Peyer's patch (tissue), 4 donors: ENCODE results near the gene AFDN. TPM values are rescaled to one million over a fixed set of nuclear protein-coding genes. Genes with fewer than 3 reads are reported as not detected.

Experiments used
- DNase-seq, 3 donors: peaks; one replicate each; pipeline ENCODE4 v3.0.0-alpha.2; 2017 to 2019
- H3K27ac ChIP-seq, 4 donors: fragments of 200-600 bp; sonication (generic); one replicate each; pipeline ENCODE4 v1.5.1; 2016 to 2019
- H3K27me3 ChIP-seq, 2 donors: fragments of 200-600 bp; sonication (generic); one replicate each; pipeline ENCODE4 v1.5.1; 2019
- H3K36me3 ChIP-seq, 3 donors: fragments of 200-600 bp; sonication (generic); one replicate each; pipeline ENCODE4 v1.5.1; 2016 to 2019
- H3K4me1 ChIP-seq, 4 donors: fragments of 200-600 bp; sonication (generic); one replicate each; pipeline ENCODE4 v1.5.1; 2016 to 2019
- H3K4me3 ChIP-seq, 4 donors: fragments of 200-600 bp; sonication (generic); 1 replicate in 3 of 4; 2 replicates in 1 of 4; pipeline ENCODE4 v1.5.1; 2016 to 2019; ENCODE audit warnings: mild to moderate bottlenecking in 1 of 4
- H3K9me3 ChIP-seq, 4 donors: fragments of 200-600 bp; sonication (generic); one replicate each; pipeline ENCODE4 v1.5.1; 2016 to 2019; ENCODE audit warnings: mild to moderate bottlenecking in 1 of 4
- CTCF ChIP-seq, 6 experiments: fragments of 450-650 bp in 4 of 6; fragments of 200-600 bp in 2 of 6; sonication (generic) in 1 of 6; IDR thresholded peaks; one replicate each; pipeline ENCODE4 v1.5.1; 2017 to 2019; ENCODE audit warnings: antibody characterized with exemption in 6 of 6, mild to moderate bottlenecking in 3 of 6, moderate library complexity in 1 of 6
- POLR2A ChIP-seq, 2 donors: fragments of 450-650 bp; IDR thresholded peaks; one replicate each; pipeline ENCODE4 v1.5.1; 2017; ENCODE audit warnings: antibody characterized with exemption in 2 of 2, mild to moderate bottlenecking in 2 of 2, moderate library complexity in 2 of 2
- total RNA-seq, 4 donors: library from RNA; depleted of rRNA; stranded (reverse); fragments of >200 nt; gene quantifications; one replicate each; pipeline ENCODE4 v1.1.0, GENCODE V29; 2016

Gene AFDN
- total RNA-seq, 4 donors from 2014 or later: 265 to 326 (median 313) TPM

DNA sequence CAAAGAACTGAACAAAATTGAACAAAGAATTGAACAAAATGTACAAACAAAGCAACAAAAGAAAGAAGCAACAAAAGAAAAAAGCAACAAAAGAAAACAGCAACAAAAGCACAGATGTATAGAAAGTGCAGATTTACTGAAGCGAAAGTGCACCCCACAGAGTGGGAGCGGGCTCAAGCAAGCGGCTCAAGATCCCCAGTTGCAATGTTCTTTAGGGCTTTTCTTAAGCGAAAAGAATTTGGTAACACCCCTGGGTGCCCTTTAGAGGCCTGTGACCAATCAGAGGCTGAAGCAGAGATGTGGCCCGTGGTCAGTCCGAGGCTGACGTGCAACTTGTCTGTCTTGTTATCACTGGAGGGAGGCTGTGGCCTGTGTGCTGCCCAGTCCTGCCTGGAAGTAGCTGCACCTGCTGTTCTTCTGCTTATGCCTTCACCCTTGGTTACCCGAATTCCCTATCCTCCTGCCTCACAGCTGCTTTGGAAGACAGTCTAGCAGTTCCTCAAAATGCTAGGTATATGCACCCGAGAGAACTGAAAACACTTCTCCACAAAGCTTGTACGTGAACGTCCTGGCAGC is 157.5 kb downstream of the AFDN start:
- H3K36me3 ChIP-seq: no peaks in the 10 kb centered on the region
- TF ChIP-seq POLR2A (IDR thresholded peaks at IDR 0.05) (no peak), CTCF (IDR thresholded peaks at IDR 0.05) (no peak)
- H3K27ac ChIP-seq: no peak overlapping the region
- no peaks in the 10 kb centered on the region for H3K27me3 ChIP-seq
- H3K4me1 ChIP-seq: no peaks in the 10 kb centered on the region
- H3K9me3 ChIP-seq: no peaks in the 10 kb centered on the region
- DNase-seq: no peak
- H3K4me3 ChIP-seq: no peak overlapping the region

- Histone ChIP-seq H3K27ac (no peak overlapping the region), H3K9me3 (no peaks in the 10 kb centered on the region), H3K4me3 (no peak overlapping the region), H3K27me3 (no peaks in the 10 kb centered on the region), H3K36me3 (no peaks in the 10 kb centered on the region), H3K4me1 (no peaks in the 10 kb centered on the region)
- DNase-seq: no peak
- TF ChIP-seq CTCF (IDR thresholded peaks at IDR 0.05) (no peak), POLR2A (IDR thresholded peaks at IDR 0.05) (no peak)
Measured at GRCh38 chr6:167984876-167985604, 158.3 kb downstream of the AFDN start.

- H3K27ac ChIP-seq: no peak overlapping the region
- no peaks in the 10 kb centered on the region for H3K9me3 ChIP-seq
- no peak overlapping the region for H3K4me3 ChIP-seq
- no peak for TF ChIP-seq CTCF (IDR thresholded peaks at IDR 0.05)
- no peaks in the 10 kb centered on the region for H3K27me3 ChIP-seq
- DNase-seq: no peak
- no peaks in the 10 kb centered on the region for H3K4me1 ChIP-seq
- H3K36me3 ChIP-seq: no peaks in the 10 kb centered on the region
Measured at GRCh38 chr6:167985911-167986595, 159.3 kb downstream of the AFDN start.

- Histone ChIP-seq H3K36me3 (no peaks in the 10 kb centered on the region), H3K27me3 (no peaks in the 10 kb centered on the region), H3K4me1 (no peaks in the 10 kb centered on the region), H3K4me3 (no peak overlapping the region), H3K9me3 (no peaks in the 10 kb centered on the region), H3K27ac (peak overlapping the region in 1 of 4 donors; percentile 12)
- no peak for DNase-seq
- TF ChIP-seq POLR2A (IDR thresholded peaks at IDR 0.05) (no peak), CTCF (IDR thresholded peaks at IDR 0.05) (no peak)
Measured at GRCh38 chr6:167987396-167988153, 160.9 kb downstream of the AFDN start.

DNA sequence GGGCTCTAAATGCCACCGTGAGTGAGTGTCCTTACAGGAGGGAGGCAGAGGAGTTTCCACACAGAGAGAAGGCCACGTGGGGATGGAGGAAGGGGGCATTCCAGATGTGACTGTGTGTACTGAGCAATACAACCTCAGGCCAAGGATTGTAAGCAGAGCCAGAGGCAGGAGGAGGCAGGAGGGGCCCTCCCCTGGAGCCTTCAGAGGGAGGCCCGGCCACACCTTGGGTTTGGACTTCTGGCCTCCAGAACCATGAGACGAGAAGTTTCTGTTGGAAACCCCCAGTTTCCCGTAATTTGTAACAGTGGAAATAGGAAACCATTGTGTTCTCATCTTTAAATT is 161.4 kb downstream of the AFDN start:
- TF ChIP-seq POLR2A (IDR thresholded peaks at IDR 0.05) (no peak), CTCF (IDR thresholded peaks at IDR 0.05) (no peak)
- H3K4me3 ChIP-seq: no peak overlapping the region
- peak overlapping the region in 1 of 4 donors; percentile 12 for H3K27ac ChIP-seq
- no peaks in the 10 kb centered on the region for H3K36me3 ChIP-seq
- no peaks in the 10 kb centered on the region for H3K4me1 ChIP-seq
- no peaks in the 10 kb centered on the region for H3K9me3 ChIP-seq
- DNase-seq: no peak
- no peaks in the 10 kb centered on the region for H3K27me3 ChIP-seq
